HG02884 (cell line): Measurements from ENCODE around the gene WEE1.
A peak's percentile ranks its signal among the peaks of the same experiment; 100 is the strongest.

Experiments used
- ATAC-seq: cut with Tn5 transposase; IDR thresholded peaks from one replicate; pipeline ENCODE4 v1.9.1; 2021; ENCODE audit warnings: mild to moderate bottlenecking, moderate library complexity; ENCODE audit not compliant: unreplicated experiment

WEE1 gene

GRCh38 chr11:9565822-9566560, 7.5 kb upstream of the WEE1 start:
- ATAC-seq = peak; percentile 96

GRCh38 chr11:9566561-9567063, 6.9 kb upstream of the WEE1 start:
- no peak for ATAC-seq

GRCh38 chr11:9567401-9567800, 6.1 kb upstream of the WEE1 start:
- ATAC-seq = no peak

- ATAC-seq = no peak
Observed at GRCh38 chr11:9568161-9568853, 5.2 kb upstream of the WEE1 start.

- ATAC-seq = no peak
Observed at GRCh38 chr11:9568854-9569587, 4.4 kb upstream of the WEE1 start.

GRCh38 chr11:9569588-9570164, 3.8 kb upstream of the WEE1 start:
- ATAC-seq = no peak

GRCh38 chr11:9570313-9571025, 3.0 kb upstream of the WEE1 start:
- no peak for ATAC-seq

GRCh38 chr11:9571071-9571762, 2.3 kb upstream of the WEE1 start:
- no peak for ATAC-seq

GRCh38 chr11:9571763-9572115, 1.7 kb upstream of the WEE1 start:
- ATAC-seq = no peak

GRCh38 chr11:9573775-9574621, 528 bp downstream of the WEE1 start:
- ATAC-seq = no peak

- no peak for ATAC-seq
Observed at GRCh38 chr11:9574622-9575259, 1.3 kb downstream of the WEE1 start.

GRCh38 chr11:9575260-9576240, 2.1 kb downstream of the WEE1 start:
- no peak for ATAC-seq

- no peak for ATAC-seq
Observed at GRCh38 chr11:9576701-9577381, 3.4 kb downstream of the WEE1 start.

GRCh38 chr11:9577556-9577955, 4.1 kb downstream of the WEE1 start:
- ATAC-seq = no peak

- ATAC-seq = no peak
Observed at GRCh38 chr11:9580894-9581293, 7.4 kb downstream of the WEE1 start.

- ATAC-seq = no peak
Observed at GRCh38 chr11:9581556-9582161, 8.2 kb downstream of the WEE1 start.

GRCh38 chr11:9590717-9591116, 17.2 kb downstream of the WEE1 start:
- ATAC-seq = no peak
